GM19452 (cell line): Measurements from ENCODE around the gene DYNLL2.
"Not testable (repeated sequence)": the region's sequence is repeated elsewhere in the genome, so short reads cannot be mapped to it uniquely, and the experiment has no call there.

Source experiments
- ATAC-seq: cut with Tn5 transposase; IDR thresholded peaks from one replicate; pipeline ENCODE4 v1.9.1; 2021; ENCODE audit not compliant: unreplicated experiment

The DYNLL2 gene

GRCh38 chr17:58100506-58100905 lies 17.3 kb downstream of the DYNLL2 start:
- no peak for ATAC-seq

- not testable (repeated sequence) for ATAC-seq
Observed at GRCh38 chr17:58101898-58102297, 18.7 kb downstream of the DYNLL2 start.

- ATAC-seq = no peak
Observed at GRCh38 chr17:58105093-58105492, 21.9 kb downstream of the DYNLL2 start.

GRCh38 chr17:58107306-58107705 lies 24.1 kb downstream of the DYNLL2 start:
- ATAC-seq = no peak

- no peak for ATAC-seq
Observed at GRCh38 chr17:58109197-58109596, 26.0 kb downstream of the DYNLL2 start.

DNA sequence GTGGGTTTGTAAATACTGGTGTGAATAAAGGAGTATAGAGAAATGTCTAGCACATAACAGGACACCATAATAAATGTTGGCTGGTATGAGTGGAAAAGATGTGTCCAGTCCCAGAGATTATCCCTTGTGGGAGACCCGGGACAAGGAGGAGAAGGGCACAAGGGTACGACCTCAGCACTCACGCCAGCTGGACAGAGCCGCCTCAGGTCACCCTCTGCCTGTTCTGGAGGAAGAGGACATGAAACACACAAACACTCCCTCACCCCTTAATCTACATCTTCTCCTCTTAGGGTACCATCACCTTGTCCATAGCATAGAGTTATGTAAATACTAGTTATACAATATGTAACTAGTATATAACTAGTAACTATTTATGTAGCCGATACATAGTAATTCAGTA lies 26.8 kb downstream of the DYNLL2 start:
- no peak for ATAC-seq

DNA sequence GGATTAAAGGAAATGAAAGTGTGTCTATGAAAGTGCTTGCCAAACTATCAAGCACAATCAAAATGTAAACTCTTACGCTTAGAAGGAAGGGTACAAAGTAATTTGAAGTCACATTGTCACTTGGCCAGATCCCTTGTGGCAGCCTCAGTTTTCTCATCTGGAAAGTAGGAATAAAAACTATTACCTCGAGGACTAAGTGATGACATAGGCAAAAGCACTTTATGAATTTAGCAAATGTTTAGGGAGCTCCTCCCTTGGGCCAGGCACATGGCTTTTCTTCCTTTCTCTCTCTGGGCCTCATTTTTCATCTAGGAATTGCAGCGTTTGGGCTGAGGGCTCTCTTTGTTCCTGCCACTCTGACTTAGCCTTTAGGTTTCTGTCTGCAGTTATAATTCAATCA lies 28.5 kb downstream of the DYNLL2 start:
- ATAC-seq = no peak

DNA sequence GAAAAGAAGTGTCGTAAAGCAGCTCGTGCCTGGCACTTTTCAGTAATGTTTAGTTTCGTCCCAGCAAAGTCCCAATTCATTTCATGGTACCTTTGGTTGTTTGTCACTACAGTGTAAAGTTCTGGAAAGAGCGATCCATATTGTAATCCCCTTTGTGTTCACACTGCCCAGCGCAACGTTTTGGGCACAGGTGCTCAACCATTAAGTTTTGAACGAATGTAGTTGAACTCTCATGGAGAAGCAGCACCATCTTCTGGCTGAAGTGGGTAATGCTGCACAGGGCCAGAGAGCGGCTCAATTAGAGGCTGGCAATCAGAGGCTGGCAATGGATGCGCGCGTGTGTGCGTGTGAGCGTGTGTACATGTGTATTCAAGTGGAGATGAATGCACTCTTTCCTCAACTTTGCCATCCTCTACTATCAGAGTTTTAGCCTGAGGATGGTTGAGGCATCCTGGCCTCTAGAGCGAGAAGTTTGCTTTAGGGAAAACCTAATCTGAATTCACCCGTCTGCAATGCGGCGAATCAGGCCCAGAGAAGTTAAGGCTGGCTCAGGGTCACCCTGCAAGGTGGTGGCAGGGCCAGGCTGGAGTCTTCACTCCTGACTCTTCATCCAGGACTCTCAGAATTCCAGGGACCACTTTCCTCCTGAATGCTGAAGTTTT lies 29.9 kb downstream of the DYNLL2 start:
- ATAC-seq = no peak

- no peak for ATAC-seq
Observed at GRCh38 chr17:58113947-58114346, 30.7 kb downstream of the DYNLL2 start.

DNA sequence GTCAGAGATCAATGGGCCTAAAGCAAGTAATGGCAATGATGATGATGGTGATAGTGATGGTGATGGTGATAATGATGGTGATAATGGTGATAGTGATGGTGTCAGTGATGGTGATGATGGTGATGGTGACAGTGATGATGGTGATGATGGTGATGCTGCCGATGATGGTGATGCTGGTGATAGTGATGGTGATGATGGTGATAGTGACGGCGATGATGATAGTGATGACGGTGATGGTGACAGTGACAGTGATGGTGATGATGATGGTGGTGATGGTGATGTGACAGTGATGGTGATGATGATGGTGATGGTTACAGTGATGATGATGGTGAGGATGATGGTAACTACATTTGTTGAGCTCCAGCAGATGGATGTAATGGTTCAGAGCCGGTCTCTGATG lies 34.2 kb downstream of the DYNLL2 start:
- ATAC-seq = no peak

DNA sequence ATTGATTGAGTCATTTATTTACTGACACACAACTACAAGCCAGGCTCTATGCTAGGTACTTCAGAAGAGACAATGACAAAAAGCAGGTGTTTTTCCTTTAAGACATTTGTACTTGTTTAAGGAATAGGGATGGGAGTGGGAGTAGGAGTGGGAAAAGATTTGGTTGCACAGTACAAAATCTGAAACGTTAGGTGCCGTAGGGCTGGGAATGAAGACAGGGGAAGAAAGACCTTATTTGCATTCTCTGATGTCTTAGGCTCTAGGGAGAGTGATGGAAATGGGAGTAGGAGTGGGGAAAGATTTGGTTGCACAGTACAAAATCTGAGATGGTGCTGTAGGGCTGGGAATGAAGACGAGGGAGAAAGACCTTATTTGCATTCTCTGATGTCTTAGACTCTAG lies 36.3 kb downstream of the DYNLL2 start:
- ATAC-seq = no peak

DNA sequence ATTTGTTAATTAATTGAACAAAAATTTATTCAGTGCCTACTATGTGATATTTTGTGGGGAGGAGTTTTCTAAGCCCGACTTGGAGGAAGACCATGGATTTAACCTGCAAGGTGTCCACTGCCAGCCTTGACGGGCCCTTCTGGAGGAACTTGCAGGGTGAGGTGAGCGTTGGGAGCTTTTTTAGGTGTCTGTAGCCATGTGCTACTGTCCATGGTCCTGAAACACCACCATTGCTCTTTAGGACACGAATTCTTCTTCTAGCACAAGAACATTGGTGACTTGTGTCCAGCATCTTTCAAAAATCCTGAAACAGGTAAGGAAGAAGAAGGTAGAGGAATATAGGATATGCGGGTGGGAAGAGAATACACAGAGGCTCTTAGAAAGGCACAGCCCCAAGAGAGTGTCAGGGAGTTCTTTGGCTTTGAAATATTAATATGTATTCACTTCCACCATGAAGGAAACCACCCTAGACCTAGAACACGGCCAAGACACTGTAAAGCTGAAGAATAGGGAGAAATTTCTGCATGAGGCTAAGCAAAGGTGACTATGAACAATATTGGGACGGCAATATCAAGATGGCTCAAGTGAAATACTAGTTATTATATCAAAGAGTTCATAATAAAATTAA lies 37.1 kb downstream of the DYNLL2 start:
- no peak for ATAC-seq

DNA sequence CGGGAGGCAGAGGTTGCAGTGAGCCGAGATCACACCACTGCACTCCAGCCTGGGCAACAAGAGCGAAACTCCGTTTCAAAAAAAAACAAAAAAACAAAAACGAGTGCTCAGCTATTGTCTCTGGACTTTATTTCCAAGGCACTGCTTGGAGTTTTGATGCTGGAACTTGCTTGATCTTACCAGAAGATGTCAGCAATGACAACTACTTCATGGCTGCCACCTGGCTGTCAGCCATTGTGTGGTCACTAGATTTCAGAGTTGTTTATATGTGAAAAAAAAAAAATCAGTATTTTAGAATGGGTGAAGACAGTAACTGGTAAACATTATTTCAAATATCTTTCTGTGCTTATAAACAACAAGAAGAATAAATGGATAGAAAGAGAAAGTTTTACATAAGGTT lies 38.7 kb downstream of the DYNLL2 start:
- ATAC-seq = no peak

DNA sequence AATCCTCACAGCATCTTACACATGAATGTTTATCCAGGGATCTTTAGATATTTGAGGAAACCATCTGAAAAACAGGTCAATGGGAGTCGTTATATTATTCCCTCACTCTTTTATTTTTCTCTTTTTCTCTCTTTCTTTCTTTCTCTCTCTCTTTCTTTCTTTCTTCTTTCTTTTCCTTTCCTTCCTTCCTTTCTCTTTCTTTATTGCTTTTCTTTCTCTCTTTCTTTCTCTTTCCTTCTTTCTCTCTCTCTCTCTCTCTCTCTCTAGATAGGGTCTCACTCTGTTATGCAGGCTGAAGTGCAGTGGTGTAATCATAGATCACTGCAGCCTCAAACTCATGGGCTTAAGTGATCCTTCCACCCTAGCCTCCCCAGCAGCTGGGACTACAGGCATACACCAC lies 44.6 kb downstream of the DYNLL2 start:
- ATAC-seq = no peak

DNA sequence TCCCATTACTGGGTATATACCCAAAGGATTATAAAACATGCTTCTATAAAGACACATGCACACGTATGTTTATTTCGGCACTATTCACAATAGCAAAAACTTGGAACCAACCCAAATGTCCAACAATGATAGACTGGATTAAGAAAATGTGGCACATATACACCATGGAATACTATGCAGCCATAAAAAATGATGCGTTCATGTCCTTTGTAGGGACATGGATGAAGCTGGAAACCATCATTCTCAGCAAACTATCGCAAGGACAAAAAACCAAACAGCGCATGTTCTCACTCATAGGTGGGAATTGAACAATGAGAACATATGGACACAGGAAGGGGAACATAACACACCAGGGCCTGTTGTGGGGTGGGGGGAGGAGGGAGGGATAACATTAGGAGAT lies 49.5 kb downstream of the DYNLL2 start:
- ATAC-seq = not testable (repeated sequence)

DNA sequence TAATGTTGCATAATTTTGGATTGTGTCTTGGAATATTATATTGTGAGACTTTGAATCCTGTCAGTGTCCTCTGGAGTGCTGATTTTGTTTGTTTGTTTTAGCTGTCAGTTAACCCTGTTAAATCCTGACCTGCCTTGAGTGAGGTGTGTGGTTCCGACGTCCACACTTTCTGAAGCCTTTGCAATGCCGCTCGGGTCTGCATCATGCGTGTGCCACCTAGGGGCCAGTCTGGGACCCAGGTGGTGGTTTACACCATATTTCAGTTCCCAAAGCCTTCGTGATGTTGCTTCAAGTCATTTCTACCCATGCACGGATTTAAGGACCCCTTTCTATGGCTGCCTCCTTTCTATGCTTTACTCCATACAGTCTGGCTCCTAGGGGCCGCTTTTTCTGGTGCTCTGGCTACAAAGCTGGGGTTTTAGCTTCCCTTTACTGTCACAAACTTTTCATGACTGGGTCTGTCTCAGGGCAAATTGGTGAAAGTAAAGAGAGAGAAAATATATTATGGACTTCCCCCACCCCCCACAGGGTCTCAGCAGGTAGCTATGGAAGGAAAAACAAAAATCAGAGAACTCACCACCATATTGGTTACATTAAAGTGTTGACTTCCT lies 53.6 kb downstream of the DYNLL2 start:
- ATAC-seq = no peak

DNA sequence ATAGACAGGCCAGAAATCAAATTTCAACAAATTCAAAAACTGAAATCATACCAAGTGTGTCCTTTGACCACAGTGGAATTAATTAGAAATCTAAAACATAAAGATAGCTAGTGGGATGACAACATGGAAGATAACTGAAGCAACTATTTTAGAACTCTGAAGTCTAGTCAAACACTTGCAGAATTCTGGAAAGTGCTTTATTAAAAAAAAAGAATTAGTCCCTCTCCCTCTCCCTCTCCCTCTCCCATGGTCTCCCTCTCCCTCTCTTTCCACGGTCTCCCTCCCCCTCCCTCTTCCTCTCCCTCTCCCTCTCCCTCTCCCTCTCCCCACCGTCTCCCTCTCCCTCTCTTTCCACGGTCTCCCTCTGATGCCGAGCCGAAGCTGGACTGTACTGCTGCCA lies 58.3 kb downstream of the DYNLL2 start:
- no peak for ATAC-seq

DNA sequence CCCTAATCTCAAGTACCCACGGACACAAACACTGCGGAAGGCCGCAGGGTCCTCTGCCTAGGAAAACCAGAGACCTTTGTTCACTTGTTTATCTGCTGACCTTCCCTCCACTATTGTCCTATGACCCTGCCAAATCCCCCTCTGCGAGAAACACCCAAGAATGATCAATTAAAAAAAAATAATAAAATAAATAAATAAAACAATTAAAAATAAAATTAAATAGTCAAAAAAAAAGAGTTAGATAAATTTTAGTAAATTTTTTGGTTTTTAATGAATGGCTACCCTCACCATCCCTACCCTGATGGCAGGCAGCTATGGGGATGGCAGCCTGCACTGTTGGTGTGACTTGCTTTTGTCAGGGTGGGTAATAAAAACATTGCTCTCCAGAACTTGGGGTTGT lies 60.1 kb downstream of the DYNLL2 start:
- ATAC-seq = not testable (repeated sequence)

GRCh38 chr17:58144801-58145200 lies 61.6 kb downstream of the DYNLL2 start:
- ATAC-seq = no peak
